ENCODE measurements around the gene KIF5A. TPM values are rescaled to one million over a fixed set of nuclear protein-coding genes. Genes with fewer than 3 reads are reported as not detected.

KIF5A gene
- total and polyA plus RNA-seq, 2 donors (not counting 1 experiment from before 2014, with no cell fraction given), result 0.09 to 0.67 TPM

GRCh38 chr12:57526477-57527126 lies 23.2 kb upstream of the KIF5A start:
- H3K4me3 Mint-ChIP-seq, result no peak overlapping the region
- no peaks in the 10 kb centered on the region for H3K27me3 ChIP-seq (replicated peaks in 1 of 4; ENCODE audit: control extremely low read depth in 1 of 4, control insufficient read depth in 3 of 4, insufficient read depth in 4 of 4, low read length in 3 of 4)
- H3K4me1 ChIP-seq (ENCODE audit: control insufficient read depth in 2 of 2, insufficient read depth in 2 of 2, low read length in 2 of 2), result peaks cover 20 to 23% of the 10 kb centered on the region in 2 donors
- H3K27me3 Mint-ChIP-seq, result no peaks in the 10 kb centered on the region
- H3K9me3 Mint-ChIP-seq (ENCODE audit: insufficient read depth), result no peaks in the 10 kb centered on the region
- H2AFZ ChIP-seq (ENCODE audit: insufficient read depth, low read depth, low read length, poor library complexity, severe bottlenecking), result no peak overlapping the region
- no peak overlapping the region for H3K27ac ChIP-seq (ENCODE audit: low read length in 2 of 2)
- H3K79me2 ChIP-seq (ENCODE audit: control insufficient read depth, insufficient read depth, low read length), result peaks cover 9% of the 10 kb centered on the region
- WGBS (ENCODE audit: insufficient coverage), result 97% methylated on average over 2 of the region's 4 CpGs
- H3K4me2 ChIP-seq (replicated peaks; ENCODE audit: low read depth, low read length, poor library complexity, severe bottlenecking), result no peak overlapping the region
- H3K9me3 ChIP-seq (ENCODE audit: control extremely low read depth in 1 of 3, control insufficient read depth in 2 of 3, insufficient read depth in 1 of 3, low read length in 2 of 3), result no peaks in the 10 kb centered on the region
- no peak overlapping the region for H3K4me3 ChIP-seq (ENCODE audit: control extremely low read depth in 1 of 5, extremely low read depth in 1 of 5, insufficient read depth in 1 of 5, low read depth in 2 of 5, low read length in 4 of 5)
- intact Hi-C loops (cut with micrococcal nuclease), result loop anchor here (10.0 kb wide), 1 partner anchor 892 kb away; the partner anchor contains the start of gene BAZ2A
- no peak overlapping the region for H3K27ac Mint-ChIP-seq
- H4K20me1 ChIP-seq (ENCODE audit: control insufficient read depth, insufficient read depth, low read length, poor library complexity, severe bottlenecking), result peaks cover 17% of the 10 kb centered on the region
- ChIA-PET POLR2A (interaction anchor here (0.6 kb wide), 2 partner anchors 57 to 265 kb away, joined by 3 to 6 read pairs; no protein-coding TSS in a partner anchor), CTCF (interaction anchor here (1.1 kb wide), 1 partner anchor 43 kb away, joined by 3 read pairs; no protein-coding TSS in a partner anchor)
- peaks cover 31% of the 10 kb centered on the region for H3K4me1 Mint-ChIP-seq
- H3K36me3 ChIP-seq (replicated peaks in 1 of 2; ENCODE audit: control extremely low read depth in 1 of 2, control insufficient read depth in 1 of 2, extremely low read depth in 1 of 2, insufficient read depth in 2 of 2, low read length in 1 of 2), result peaks cover 10 to 58% of the 10 kb centered on the region in 2 experiments
- peak; percentile 8 for DNase-seq
- ATAC-seq (ENCODE audit: low read depth), result no peak
- H3K9ac ChIP-seq (ENCODE audit: low read length), result no peak overlapping the region
- TF ChIP-seq CTCF (IDR thresholded peaks at IDR 0.05), result no peak
- no peak for TF ChIP-seq EZH2 (IDR thresholded peaks at IDR 0.05; ENCODE audit: borderline replicate concordance, insufficient read depth, low read depth, low read length, poor library complexity, severe bottlenecking)

- Histone ChIP-seq H3K27me3 (replicated peaks in 1 of 4; ENCODE audit: control extremely low read depth in 1 of 4, control insufficient read depth in 3 of 4, insufficient read depth in 4 of 4, low read length in 3 of 4) (no peaks in the 10 kb centered on the region), H4K20me1 (ENCODE audit: control insufficient read depth, insufficient read depth, low read length, poor library complexity, severe bottlenecking) (peaks cover 17% of the 10 kb centered on the region), H3K79me2 (ENCODE audit: control insufficient read depth, insufficient read depth, low read length) (peaks cover 9% of the 10 kb centered on the region), H3K9me3 (ENCODE audit: control extremely low read depth in 1 of 3, control insufficient read depth in 2 of 3, insufficient read depth in 1 of 3, low read length in 2 of 3) (no peaks in the 10 kb centered on the region), H3K9ac (ENCODE audit: low read length) (no peak overlapping the region), H3K27ac (ENCODE audit: low read length in 2 of 2) (no peak overlapping the region), H3K4me2 (replicated peaks; ENCODE audit: low read depth, low read length, poor library complexity, severe bottlenecking) (no peak overlapping the region), H3K4me1 (ENCODE audit: control insufficient read depth in 2 of 2, insufficient read depth in 2 of 2, low read length in 2 of 2) (peaks cover 14 to 17% of the 10 kb centered on the region in 2 donors), H3K4me3 (ENCODE audit: control extremely low read depth in 1 of 5, extremely low read depth in 1 of 5, insufficient read depth in 1 of 5, low read depth in 2 of 5, low read length in 4 of 5) (no peak overlapping the region), H3K36me3 (replicated peaks in 1 of 2; ENCODE audit: control extremely low read depth in 1 of 2, control insufficient read depth in 1 of 2, extremely low read depth in 1 of 2, insufficient read depth in 2 of 2, low read length in 1 of 2) (peaks cover 12 to 63% of the 10 kb centered on the region in 2 experiments), H2AFZ (ENCODE audit: insufficient read depth, low read depth, low read length, poor library complexity, severe bottlenecking) (no peak overlapping the region)
- Mint-ChIP-seq H3K27me3 (no peaks in the 10 kb centered on the region), H3K9me3 (ENCODE audit: insufficient read depth) (no peaks in the 10 kb centered on the region), H3K4me1 (peaks cover 25% of the 10 kb centered on the region), H3K27ac (no peak overlapping the region), H3K4me3 (no peak overlapping the region)
- DNase-seq (no peak), ATAC-seq (ENCODE audit: low read depth) (no peak)
- WGBS (ENCODE audit: insufficient coverage), result 90% methylated on average over 2 of the region's 5 CpGs
- POLR2A ChIA-PET, result no interaction called here
- CTCF ChIA-PET, result no interaction called here
- intact Hi-C loops (cut with micrococcal nuclease), result loop anchor here (10.0 kb wide), 1 partner anchor 892 kb away; the partner anchor contains the start of gene BAZ2A
- no peak for TF ChIP-seq EZH2 (IDR thresholded peaks at IDR 0.05; ENCODE audit: borderline replicate concordance, insufficient read depth, low read depth, low read length, poor library complexity, severe bottlenecking)
- TF ChIP-seq CTCF (IDR thresholded peaks at IDR 0.05), result no peak
Measured at GRCh38 chr12:57527184-57527583, 22.7 kb upstream of the KIF5A start.
